GM12878 (cell line): Measurements from ENCODE around the gene FERMT1.

Source experiments
- EZH2 ChIP-seq: IDR thresholded peaks from 2 replicates; pipeline ENCODE4 v1.6.1; 2012; ENCODE audit warnings: low read depth, mild to moderate bottlenecking, control low read depth, inconsistent platforms, low read length, borderline replicate concordance; ENCODE audit not compliant: control insufficient read depth
- GABPA ChIP-seq: IDR thresholded peaks from 2 replicates; pipeline ENCODE4 v1.6.1; 2014; ENCODE audit warnings: antibody characterized with exemption, low read depth, mild to moderate bottlenecking, inconsistent platforms
- IKZF2 ChIP-seq, 2 experiments: fragments of 450-650 bp; IDR thresholded peaks; 2 replicates each; pipeline ENCODE4 v1.6.1; 2017; ENCODE audit warnings: mild to moderate bottlenecking in 2 of 2, moderate library complexity in 2 of 2
- NBN ChIP-seq: fragments of 450-650 bp; IDR thresholded peaks from 2 replicates; pipeline ENCODE4 v1.6.1; 2016
- NFIC ChIP-seq: IDR thresholded peaks from 2 replicates; pipeline ENCODE4 v1.6.1; 2012; ENCODE audit warnings: low read depth, mild to moderate bottlenecking, inconsistent platforms, low read length, moderate library complexity
- POLR2A ChIP-seq: IDR thresholded peaks from 2 replicates; pipeline ENCODE4 v1.6.1; 2011; ENCODE audit warnings: low read depth, mild to moderate bottlenecking, low read length
- POLR2AphosphoS5 ChIP-seq: IDR thresholded peaks from 2 replicates; pipeline ENCODE4 v1.6.1; 2011; ENCODE audit warnings: mild to moderate bottlenecking, low read length, inconsistent platforms
- TF ChIP-seq, protein P1 (sequence below): fragments of 450-650 bp; IDR thresholded peaks from 2 replicates; pipeline ENCODE4 v1.6.1; 2018; ENCODE audit warnings: borderline replicate concordance, mild to moderate bottlenecking; ENCODE audit not compliant: partially characterized antibody
- TF ChIP-seq, protein P2 (sequence below), 3 experiments: IDR thresholded peaks in 2 of 3; conservative IDR thresholded peaks in 1 of 3; 2 replicates each; pipeline ENCODE4 v1.5.1; 2011; ENCODE audit warnings: low read depth in 3 of 3, low read length in 3 of 3, mild to moderate bottlenecking in 3 of 3, control low read depth in 2 of 3, moderate library complexity in 2 of 3, inconsistent platforms in 1 of 3, mixed read lengths in 1 of 3; ENCODE audit not compliant: control insufficient read depth in 2 of 3, insufficient read depth in 1 of 3; ENCODE audit errors: extremely low read depth in 1 of 3

DNA sequence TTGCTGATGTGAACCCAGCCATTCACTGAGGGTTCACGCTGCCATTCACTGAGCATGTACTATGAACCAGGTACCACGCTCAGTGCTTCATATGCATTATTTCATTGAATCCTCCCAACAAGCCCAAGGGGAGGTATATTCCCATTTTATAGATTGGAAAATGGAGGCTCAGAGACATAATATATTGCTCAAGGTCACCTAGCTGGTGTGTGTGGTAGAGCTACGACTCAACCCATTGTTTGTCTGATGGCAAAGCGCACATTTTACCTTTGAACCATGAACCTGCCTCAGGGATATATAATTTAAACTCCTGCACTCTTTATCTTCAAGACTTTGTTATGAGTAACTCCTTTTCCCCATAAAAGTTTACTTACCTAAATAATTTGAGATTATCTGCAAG lies 28.3 kb downstream of the FERMT1 start:
- TF ChIP-seq NBN (no peak), NFIC (no peak), POLR2A (no peak), EZH2 (no peak), GABPA (no peak), POLR2AphosphoS5 (no peak), IKZF2 (IDR thresholded peaks at IDR 0.05) (no peak)
- TF ChIP-seq, protein P1, sequence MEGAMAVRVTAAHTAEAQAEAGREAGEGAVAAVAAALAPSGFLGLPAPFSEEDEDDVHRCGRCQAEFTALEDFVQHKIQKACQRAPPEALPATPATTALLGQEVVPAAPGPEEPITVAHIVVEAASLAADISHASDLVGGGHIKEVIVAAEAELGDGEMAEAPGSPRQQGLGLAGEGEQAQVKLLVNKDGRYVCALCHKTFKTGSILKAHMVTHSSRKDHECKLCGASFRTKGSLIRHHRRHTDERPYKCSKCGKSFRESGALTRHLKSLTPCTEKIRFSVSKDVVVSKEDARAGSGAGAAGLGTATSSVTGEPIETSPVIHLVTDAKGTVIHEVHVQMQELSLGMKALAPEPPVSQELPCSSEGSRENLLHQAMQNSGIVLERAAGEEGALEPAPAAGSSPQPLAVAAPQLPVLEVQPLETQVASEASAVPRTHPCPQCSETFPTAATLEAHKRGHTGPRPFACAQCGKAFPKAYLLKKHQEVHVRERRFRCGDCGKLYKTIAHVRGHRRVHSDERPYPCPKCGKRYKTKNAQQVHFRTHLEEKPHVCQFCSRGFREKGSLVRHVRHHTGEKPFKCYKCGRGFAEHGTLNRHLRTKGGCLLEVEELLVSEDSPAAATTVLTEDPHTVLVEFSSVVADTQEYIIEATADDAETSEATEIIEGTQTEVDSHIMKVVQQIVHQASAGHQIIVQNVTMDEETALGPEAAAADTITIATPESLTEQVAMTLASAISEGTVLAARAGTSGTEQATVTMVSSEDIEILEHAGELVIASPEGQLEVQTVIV: no peak
- TF ChIP-seq, protein P2, sequence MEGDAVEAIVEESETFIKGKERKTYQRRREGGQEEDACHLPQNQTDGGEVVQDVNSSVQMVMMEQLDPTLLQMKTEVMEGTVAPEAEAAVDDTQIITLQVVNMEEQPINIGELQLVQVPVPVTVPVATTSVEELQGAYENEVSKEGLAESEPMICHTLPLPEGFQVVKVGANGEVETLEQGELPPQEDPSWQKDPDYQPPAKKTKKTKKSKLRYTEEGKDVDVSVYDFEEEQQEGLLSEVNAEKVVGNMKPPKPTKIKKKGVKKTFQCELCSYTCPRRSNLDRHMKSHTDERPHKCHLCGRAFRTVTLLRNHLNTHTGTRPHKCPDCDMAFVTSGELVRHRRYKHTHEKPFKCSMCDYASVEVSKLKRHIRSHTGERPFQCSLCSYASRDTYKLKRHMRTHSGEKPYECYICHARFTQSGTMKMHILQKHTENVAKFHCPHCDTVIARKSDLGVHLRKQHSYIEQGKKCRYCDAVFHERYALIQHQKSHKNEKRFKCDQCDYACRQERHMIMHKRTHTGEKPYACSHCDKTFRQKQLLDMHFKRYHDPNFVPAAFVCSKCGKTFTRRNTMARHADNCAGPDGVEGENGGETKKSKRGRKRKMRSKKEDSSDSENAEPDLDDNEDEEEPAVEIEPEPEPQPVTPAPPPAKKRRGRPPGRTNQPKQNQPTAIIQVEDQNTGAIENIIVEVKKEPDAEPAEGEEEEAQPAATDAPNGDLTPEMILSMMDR (IDR thresholded peaks at IDR 0.05 in 2 of 3, conservative IDR thresholded peaks at IDR 0.05 in 1 of 3; ENCODE audit: control insufficient read depth in 2 of 3, extremely low read depth in 1 of 3, insufficient read depth in 1 of 3, low read depth in 3 of 3, low read length in 3 of 3): no peak
